Liver (tissue), 9 donors: ENCODE results near the gene SHROOM2. TPM values are rescaled to one million over a fixed set of nuclear protein-coding genes. Genes with fewer than 3 reads are reported as not detected.

Experiments used
- DNase-seq: peaks from one replicate; pipeline ENCODE4 v3.0.0-alpha.2; 2017; ENCODE audit warnings: low spot score
- H3K27ac ChIP-seq, 2 donors: one replicate each; pipeline ENCODE4 v1.7.0; 2013; ENCODE audit warnings: inconsistent platforms in 2 of 2, low read length in 2 of 2, control low read depth in 1 of 2, low read depth in 1 of 2, mild to moderate bottlenecking in 1 of 2
- H3K27me3 ChIP-seq, 4 donors: one replicate each; pipeline versions ENCODE4 v1.6.1 to v1.7.0; 2013; ENCODE audit warnings: low read length in 3 of 4, inconsistent platforms in 1 of 4, mild to moderate bottlenecking in 1 of 4, moderate library complexity in 1 of 4; ENCODE audit not compliant: control insufficient read depth in 4 of 4, insufficient read depth in 4 of 4
- H3K36me3 ChIP-seq, 4 donors: one replicate each; pipeline versions ENCODE4 v1.6.1 to v1.7.0; 2013; ENCODE audit warnings: low read length in 3 of 4, mild to moderate bottlenecking in 3 of 4, low read depth in 1 of 4, moderate library complexity in 1 of 4; ENCODE audit not compliant: control insufficient read depth in 4 of 4, insufficient read depth in 3 of 4
- H3K4me1 ChIP-seq, 4 donors: one replicate each; pipeline versions ENCODE4 v1.6.1 to v1.7.0; 2013; ENCODE audit warnings: low read length in 3 of 4, mild to moderate bottlenecking in 3 of 4, moderate library complexity in 1 of 4; ENCODE audit not compliant: control insufficient read depth in 4 of 4, insufficient read depth in 4 of 4
- H3K4me3 ChIP-seq, 3 donors: one replicate each; pipeline versions ENCODE4 v1.6.1 to v1.7.0; 2013; ENCODE audit warnings: low read length in 3 of 3, control low read depth in 1 of 3, low read depth in 1 of 3, mild to moderate bottlenecking in 1 of 3
- H3K9ac ChIP-seq, 2 donors: one replicate each; pipeline ENCODE4 v1.7.0; 2013; ENCODE audit warnings: low read length in 2 of 2, mild to moderate bottlenecking in 2 of 2, moderate library complexity in 2 of 2, control low read depth in 1 of 2, low read depth in 1 of 2
- H3K9me3 ChIP-seq, 4 donors: one replicate each; pipeline versions ENCODE4 v1.6.1 to v1.7.0; 2013; ENCODE audit warnings: low read length in 3 of 4; ENCODE audit not compliant: control insufficient read depth in 4 of 4
- EGR1 ChIP-seq, 2 donors: IDR thresholded peaks; 2 replicates each; pipeline ENCODE4 v1.6.1; 2016 to 2018; ENCODE audit warnings: antibody characterized with exemption in 2 of 2, low read depth in 2 of 2
- FOXA1 ChIP-seq: IDR thresholded peaks from 2 replicates; pipeline ENCODE4 v1.6.1; 2016; ENCODE audit warnings: antibody characterized with exemption
- FOXA2 ChIP-seq: IDR thresholded peaks from 2 replicates; pipeline ENCODE4 v1.6.1; 2016; ENCODE audit warnings: antibody characterized with exemption
- GABPA ChIP-seq, 2 donors: IDR thresholded peaks in 1 of 2; conservative IDR thresholded peaks in 1 of 2; 2 replicates each; pipeline ENCODE4 v1.6.1; 2016; ENCODE audit warnings: antibody characterized with exemption in 2 of 2, mild to moderate bottlenecking in 1 of 2, moderate library complexity in 1 of 2
- HNF4A ChIP-seq, 2 donors: conservative IDR thresholded peaks; 2 replicates each; pipeline ENCODE4 v1.6.1; 2016; ENCODE audit warnings: antibody characterized with exemption in 2 of 2, mild to moderate bottlenecking in 2 of 2
- HNF4G ChIP-seq: IDR thresholded peaks from 2 replicates; pipeline ENCODE4 v1.6.1; 2016; ENCODE audit warnings: antibody characterized with exemption
- JUND ChIP-seq, 2 donors: IDR thresholded peaks; 2 replicates each; pipeline ENCODE4 v1.6.1; 2016; ENCODE audit warnings: antibody characterized with exemption in 2 of 2
- NR2F2 ChIP-seq: IDR thresholded peaks from 2 replicates; pipeline ENCODE4 v1.6.1; 2016; ENCODE audit warnings: antibody characterized with exemption
- RAD21 ChIP-seq, 2 donors: IDR thresholded peaks; 2 replicates each; pipeline ENCODE4 v1.6.1; 2016; ENCODE audit warnings: antibody characterized with exemption in 2 of 2, mild to moderate bottlenecking in 2 of 2
- REST ChIP-seq: IDR thresholded peaks from 2 replicates; pipeline ENCODE4 v1.6.1; 2016; ENCODE audit warnings: antibody characterized with exemption, mild to moderate bottlenecking
- RXRA ChIP-seq, 2 donors: IDR thresholded peaks; 2 replicates each; pipeline ENCODE4 v1.6.1; 2017 to 2018; ENCODE audit warnings: antibody characterized with exemption in 2 of 2, mild to moderate bottlenecking in 1 of 2
- SP1 ChIP-seq: IDR thresholded peaks from 2 replicates; pipeline ENCODE4 v1.6.1; 2018; ENCODE audit warnings: antibody characterized with exemption, mild to moderate bottlenecking
- TAF1 ChIP-seq: conservative IDR thresholded peaks from 2 replicates; pipeline ENCODE4 v1.6.1; 2016; ENCODE audit warnings: antibody characterized with exemption, mild to moderate bottlenecking
- YY1 ChIP-seq: IDR thresholded peaks from 2 replicates; pipeline ENCODE4 v1.6.1; 2016; ENCODE audit warnings: antibody characterized with exemption, mild to moderate bottlenecking
- WGBS: extraction: QIAGEN DNeasy Blood & Tissue Kit; methylation state at CpG from one replicate; pipeline ENCODE4 v1.1.7; 2013; 5-methylcytosine and 5-hydroxymethylcytosine counted together
- polyA plus RNA-seq, 2 donors: library from polyadenylated mRNA; stranded (reverse) in 1 of 2; unstranded in 1 of 2; fragments of 200-250 nt in 1 of 2; fragments of >200 nt in 1 of 2; fragmentation: Nextera tagmentation in 1 of 2; extraction: Ambion mirVana in 1 of 2; gene quantifications; one replicate each; pipeline versions ENCODE4 v1.2.1 to v1.2.3, GENCODE V29; 2013 to 2015
- total RNA-seq, 2 donors: library from RNA; depleted of rRNA; stranded (reverse); fragments of >200 nt; gene quantifications; one replicate each; pipeline ENCODE4 v1.2.3, GENCODE V29; 2014
- TF ChIP-seq, protein P1 (sequence below): fragments of 150-350 bp; IDR thresholded peaks from 2 replicates; pipeline ENCODE4 v1.5.1; 2017; ENCODE audit warnings: improper control_type of control experiment, low read depth, low read length; ENCODE audit not compliant: missing input control
- TF ChIP-seq, protein P2 (sequence below): IDR thresholded peaks from 2 replicates; pipeline ENCODE4 v1.6.1; 2016; ENCODE audit warnings: antibody characterized with exemption
- TF ChIP-seq, protein P3 (sequence below): IDR thresholded peaks from 2 replicates; pipeline ENCODE4 v1.6.1; 2016; ENCODE audit warnings: antibody characterized with exemption
- donor health status: healthy.
- donor health status: healthy.
- donor health status: healthy.
- donor health status: healthy.
- donor health status: healthy.

Gene SHROOM2
- total and polyA plus RNA-seq, 4 donors: 1.1 to 5.4 (median 3.6) TPM

GRCh38 chrX:9880870-9881269, 94.6 kb downstream of the SHROOM2 start:
- Histone ChIP-seq H3K4me3 (no peak overlapping the region), H3K9ac (no peak overlapping the region), H3K27ac (no peak overlapping the region), H3K27me3 (no peaks in the 10 kb centered on the region), H3K4me1 (peaks cover 0 to 3% (median under 1%) of the 10 kb centered on the region in 4 donors), H3K36me3 (no peaks in the 10 kb centered on the region), H3K9me3 (no peaks in the 10 kb centered on the region)
- no peak for TF ChIP-seq SP1
- TF ChIP-seq GABPA (IDR thresholded peaks at IDR 0.05 in 1 of 2, conservative IDR thresholded peaks at IDR 0.05 in 1 of 2): no peak
- no peak for TF ChIP-seq RXRA (IDR thresholded peaks at IDR 0.05)
- no peak for TF ChIP-seq JUND (IDR thresholded peaks at IDR 0.05)
- TF ChIP-seq FOXA1: no peak
- TF ChIP-seq FOXA2: no peak
- TF ChIP-seq, protein P1, sequence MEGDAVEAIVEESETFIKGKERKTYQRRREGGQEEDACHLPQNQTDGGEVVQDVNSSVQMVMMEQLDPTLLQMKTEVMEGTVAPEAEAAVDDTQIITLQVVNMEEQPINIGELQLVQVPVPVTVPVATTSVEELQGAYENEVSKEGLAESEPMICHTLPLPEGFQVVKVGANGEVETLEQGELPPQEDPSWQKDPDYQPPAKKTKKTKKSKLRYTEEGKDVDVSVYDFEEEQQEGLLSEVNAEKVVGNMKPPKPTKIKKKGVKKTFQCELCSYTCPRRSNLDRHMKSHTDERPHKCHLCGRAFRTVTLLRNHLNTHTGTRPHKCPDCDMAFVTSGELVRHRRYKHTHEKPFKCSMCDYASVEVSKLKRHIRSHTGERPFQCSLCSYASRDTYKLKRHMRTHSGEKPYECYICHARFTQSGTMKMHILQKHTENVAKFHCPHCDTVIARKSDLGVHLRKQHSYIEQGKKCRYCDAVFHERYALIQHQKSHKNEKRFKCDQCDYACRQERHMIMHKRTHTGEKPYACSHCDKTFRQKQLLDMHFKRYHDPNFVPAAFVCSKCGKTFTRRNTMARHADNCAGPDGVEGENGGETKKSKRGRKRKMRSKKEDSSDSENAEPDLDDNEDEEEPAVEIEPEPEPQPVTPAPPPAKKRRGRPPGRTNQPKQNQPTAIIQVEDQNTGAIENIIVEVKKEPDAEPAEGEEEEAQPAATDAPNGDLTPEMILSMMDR: no peak
- no peak for TF ChIP-seq HNF4G
- no peak for TF ChIP-seq YY1
- TF ChIP-seq EGR1 (IDR thresholded peaks at IDR 0.05; ENCODE audit: low read depth in 2 of 2): no peak
- no peak for TF ChIP-seq TAF1
- TF ChIP-seq NR2F2: no peak
- no peak for TF ChIP-seq HNF4A (conservative IDR thresholded peaks at IDR 0.05)
- TF ChIP-seq, protein P2, sequence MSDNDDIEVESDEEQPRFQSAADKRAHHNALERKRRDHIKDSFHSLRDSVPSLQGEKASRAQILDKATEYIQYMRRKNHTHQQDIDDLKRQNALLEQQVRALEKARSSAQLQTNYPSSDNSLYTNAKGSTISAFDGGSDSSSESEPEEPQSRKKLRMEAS: no peak
- TF ChIP-seq RAD21 (IDR thresholded peaks at IDR 0.05): no peak
- TF ChIP-seq, protein P3, sequence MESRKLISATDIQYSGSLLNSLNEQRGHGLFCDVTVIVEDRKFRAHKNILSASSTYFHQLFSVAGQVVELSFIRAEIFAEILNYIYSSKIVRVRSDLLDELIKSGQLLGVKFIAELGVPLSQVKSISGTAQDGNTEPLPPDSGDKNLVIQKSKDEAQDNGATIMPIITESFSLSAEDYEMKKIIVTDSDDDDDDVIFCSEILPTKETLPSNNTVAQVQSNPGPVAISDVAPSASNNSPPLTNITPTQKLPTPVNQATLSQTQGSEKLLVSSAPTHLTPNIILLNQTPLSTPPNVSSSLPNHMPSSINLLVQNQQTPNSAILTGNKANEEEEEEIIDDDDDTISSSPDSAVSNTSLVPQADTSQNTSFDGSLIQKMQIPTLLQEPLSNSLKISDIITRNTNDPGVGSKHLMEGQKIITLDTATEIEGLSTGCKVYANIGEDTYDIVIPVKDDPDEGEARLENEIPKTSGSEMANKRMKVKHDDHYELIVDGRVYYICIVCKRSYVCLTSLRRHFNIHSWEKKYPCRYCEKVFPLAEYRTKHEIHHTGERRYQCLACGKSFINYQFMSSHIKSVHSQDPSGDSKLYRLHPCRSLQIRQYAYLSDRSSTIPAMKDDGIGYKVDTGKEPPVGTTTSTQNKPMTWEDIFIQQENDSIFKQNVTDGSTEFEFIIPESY: no peak
- WGBS: 87% methylated on average over 7 of the region's 7 CpGs
- DNase-seq: no peak

DNA sequence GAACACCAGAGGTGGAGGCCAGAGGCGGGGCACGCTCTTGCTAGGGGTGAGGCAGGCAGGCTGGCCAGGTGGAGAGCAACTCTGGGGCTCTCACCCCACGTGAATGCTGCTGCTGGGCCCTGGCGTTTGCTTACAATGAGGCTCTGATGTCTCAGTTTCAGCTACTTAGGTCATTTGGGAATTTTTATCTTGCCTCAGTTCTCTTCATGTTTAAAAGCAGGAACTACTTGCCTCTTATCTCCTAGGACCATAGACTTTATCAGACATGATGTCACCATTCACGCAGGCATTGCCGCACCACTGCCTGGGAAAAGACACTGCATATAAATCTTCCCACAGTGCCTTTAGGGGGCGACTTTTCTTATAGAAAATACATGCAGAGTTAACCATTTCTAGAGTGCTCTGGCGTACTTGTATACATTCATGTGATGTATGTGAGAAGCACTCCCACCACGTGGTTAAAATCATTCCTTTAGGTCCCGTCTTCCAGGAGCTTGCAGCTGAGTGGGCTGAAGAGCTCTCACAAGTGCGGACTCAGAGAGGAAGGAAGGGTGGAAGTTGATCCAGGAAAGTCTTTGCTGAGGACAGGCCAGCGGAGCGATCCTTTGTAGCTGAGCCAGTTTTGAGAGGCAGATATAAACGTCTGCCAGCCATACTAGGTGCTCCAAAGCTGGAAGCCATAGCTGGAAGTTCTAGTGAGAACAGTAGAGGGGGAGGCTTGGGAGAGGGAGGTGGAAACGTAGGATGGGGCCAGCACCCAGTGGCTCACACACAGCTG, 96.6 kb downstream of the SHROOM2 start:
- H3K36me3 ChIP-seq: peaks cover 0 to 3% (median 0%) of the 10 kb centered on the region in 4 donors
- DNase-seq: no peak
- 72% methylated on average over 15 of the region's 15 CpGs for WGBS
- H3K4me1 ChIP-seq: peaks cover 0 to 3% (median under 1%) of the 10 kb centered on the region in 4 donors
- no peaks in the 10 kb centered on the region for H3K27me3 ChIP-seq
- H3K4me3 ChIP-seq: no peak overlapping the region
- H3K9ac ChIP-seq: no peak overlapping the region
- H3K9me3 ChIP-seq: no peaks in the 10 kb centered on the region
- H3K27ac ChIP-seq: no peak overlapping the region
- TF ChIP-seq RAD21 (IDR thresholded peaks at IDR 0.05): no peak
- TF ChIP-seq, protein P2: no peak
- TF ChIP-seq, protein P3: no peak
- no peak for TF ChIP-seq HNF4G
- TF ChIP-seq JUND (IDR thresholded peaks at IDR 0.05): no peak
- TF ChIP-seq FOXA1: no peak
- no peak for TF ChIP-seq YY1
- TF ChIP-seq, protein P1: no peak
- no peak for TF ChIP-seq FOXA2
- TF ChIP-seq REST: no peak
- no peak for TF ChIP-seq HNF4A (conservative IDR thresholded peaks at IDR 0.05)
